ENCODE measurements around the gene CCDC126. TPM values are rescaled to one million over a fixed set of nuclear protein-coding genes. Genes with fewer than 3 reads are reported as not detected.

CCDC126 gene
- polyA plus RNA-seq, 3 donors: 3.5 to 20.1 (median 17.4) TPM

GRCh38 chr7:23662984-23663313, 65.8 kb downstream of the CCDC126 start:
- no CpG with 5 or more reads among the region's 2 CpGs for WGBS (ENCODE audit: insufficient coverage)
- no peak overlapping the region for H2AFZ ChIP-seq (ENCODE audit: insufficient read depth, low read depth, low read length, poor library complexity, severe bottlenecking)
- no peaks in the 10 kb centered on the region for H3K4me1 ChIP-seq (ENCODE audit: control insufficient read depth in 1 of 2, insufficient read depth in 2 of 2, low read length in 2 of 2)
- no peaks in the 10 kb centered on the region for H3K36me3 ChIP-seq (replicated peaks in 1 of 2; ENCODE audit: control insufficient read depth in 1 of 2, insufficient read depth in 2 of 2, low read length in 2 of 2)
- no peak overlapping the region for H3K9ac ChIP-seq (ENCODE audit: insufficient read depth, low read length, poor library complexity, severe bottlenecking)
- H3K27ac ChIP-seq (ENCODE audit: low read depth in 1 of 2, low read length in 2 of 2): no peak overlapping the region
- peaks cover 7 to 12% of the 10 kb centered on the region in 2 donors for H3K9me3 ChIP-seq (replicated peaks in 1 of 2; ENCODE audit: control insufficient read depth in 1 of 2, insufficient read depth in 1 of 2, low read length in 2 of 2)
- H3K27ac Mint-ChIP-seq: no peak overlapping the region
- no peaks in the 10 kb centered on the region for H4K20me1 ChIP-seq (ENCODE audit: insufficient read depth, low read length)
- no peak for TF ChIP-seq CTCF (IDR thresholded peaks at IDR 0.05)
- peaks cover 0 to 2% (median 0%) of the 10 kb centered on the region in 3 donors for H3K27me3 Mint-ChIP-seq (ENCODE audit: low read depth in 3 of 3)
- no peak overlapping the region for H3K4me2 ChIP-seq (replicated peaks; ENCODE audit: extremely low read depth, low read length, poor library complexity, severe bottlenecking)
- H3K4me1 Mint-ChIP-seq: no peaks in the 10 kb centered on the region
- H3K27me3 ChIP-seq (ENCODE audit: control insufficient read depth in 2 of 2, insufficient read depth in 2 of 2, low read length in 2 of 2): no peaks in the 10 kb centered on the region
- intact Hi-C loops (cut with micrococcal nuclease): no loop called here
- H3K4me3 Mint-ChIP-seq: no peak overlapping the region
- H3K9me3 Mint-ChIP-seq: peaks cover 16 to 44% (median 36%) of the 10 kb centered on the region in 7 donors
- H3K36me3 Mint-ChIP-seq: no peaks in the 10 kb centered on the region
- H3K79me2 ChIP-seq (ENCODE audit: insufficient read depth, low read length): no peaks in the 10 kb centered on the region
- no peak for DNase-seq
- no peak overlapping the region for H3K4me3 ChIP-seq (replicated peaks in 1 of 3; ENCODE audit: low read depth in 2 of 3, low read length in 3 of 3)

- DNase-seq: no peak
- peaks cover under 1 to 8% of the 10 kb centered on the region in 2 donors for H3K9me3 ChIP-seq (replicated peaks in 1 of 2; ENCODE audit: control insufficient read depth in 1 of 2, insufficient read depth in 1 of 2, low read length in 2 of 2)
- intact Hi-C loops (cut with micrococcal nuclease): no loop called here
- no peaks in the 10 kb centered on the region for H3K36me3 Mint-ChIP-seq
- H3K27me3 Mint-ChIP-seq (ENCODE audit: low read depth in 3 of 3): peaks cover 0 to 2% (median 0%) of the 10 kb centered on the region in 3 donors
- H3K4me1 ChIP-seq (ENCODE audit: control insufficient read depth in 1 of 2, insufficient read depth in 2 of 2, low read length in 2 of 2): no peaks in the 10 kb centered on the region
- no peak overlapping the region for H3K27ac Mint-ChIP-seq
- no peaks in the 10 kb centered on the region for H3K4me1 Mint-ChIP-seq
- H3K27me3 ChIP-seq (ENCODE audit: control insufficient read depth in 2 of 2, insufficient read depth in 2 of 2, low read length in 2 of 2): no peaks in the 10 kb centered on the region
- H3K79me2 ChIP-seq (ENCODE audit: insufficient read depth, low read length): no peaks in the 10 kb centered on the region
- H3K4me3 Mint-ChIP-seq: no peak overlapping the region
- H3K27ac ChIP-seq (ENCODE audit: low read depth in 1 of 2, low read length in 2 of 2): no peak overlapping the region
- TF ChIP-seq CTCF (IDR thresholded peaks at IDR 0.05): no peak
- no peak overlapping the region for H3K4me2 ChIP-seq (replicated peaks; ENCODE audit: extremely low read depth, low read length, poor library complexity, severe bottlenecking)
- no peak overlapping the region for H2AFZ ChIP-seq (ENCODE audit: insufficient read depth, low read depth, low read length, poor library complexity, severe bottlenecking)
- H3K36me3 ChIP-seq (replicated peaks in 1 of 2; ENCODE audit: control insufficient read depth in 1 of 2, insufficient read depth in 2 of 2, low read length in 2 of 2): no peaks in the 10 kb centered on the region
- peaks cover 11 to 39% (median 30%) of the 10 kb centered on the region in 7 donors for H3K9me3 Mint-ChIP-seq
- H3K9ac ChIP-seq (ENCODE audit: insufficient read depth, low read length, poor library complexity, severe bottlenecking): no peak overlapping the region
- H4K20me1 ChIP-seq (ENCODE audit: insufficient read depth, low read length): no peaks in the 10 kb centered on the region
- no peak overlapping the region for H3K4me3 ChIP-seq (replicated peaks in 1 of 3; ENCODE audit: low read depth in 2 of 3, low read length in 3 of 3)
These were observed 66.9 kb downstream of the CCDC126 start for GRCh38 chr7:23664122-23664521.
